ENCODE measurements around the gene HGS. TPM values are rescaled to one million over a fixed set of nuclear protein-coding genes. Genes with fewer than 3 reads are reported as not detected.

HGS gene
- total and polyA plus RNA-seq, 2 of the 13 experiments (the other 11 are each of a cell fraction or from before 2014, with no cell fraction given), result 73.3 to 78.1 TPM

GRCh38 chr17:81683584-81684441 lies at the start of gene HGS, which contains the start of gene ARL16 (continued):
- TF ChIP-seq THAP9 (CRISPR knock-in tag; IDR thresholded peaks at IDR 0.05; ENCODE audit: borderline replicate concordance) (peak; percentile 35; the same call in 1 of the 2 replicates), NR2C2 (CRISPR knock-in tag; IDR thresholded peaks at IDR 0.05; ENCODE audit: borderline replicate concordance) (peak; percentile 87), E2F5 (CRISPR knock-in tag; conservative IDR thresholded peaks at IDR 0.05) (peak; percentile 54; the same call in 1 of the 2 replicates), CREB3 (CRISPR knock-in tag; IDR thresholded peaks at IDR 0.05) (peak; percentile 76; the same call in 1 of the 2 replicates), DMAP1 (CRISPR knock-in tag; IDR thresholded peaks at IDR 0.05) (peak; percentile 46; the same call in 1 of the 2 replicates), SUZ12 (IDR thresholded peaks at IDR 0.05; ENCODE audit: low read depth, low read length) (no peak), MTA3 (CRISPR knock-in tag; IDR thresholded peaks at IDR 0.05) (no peak), ZNF562 (CRISPR knock-in tag; IDR thresholded peaks at IDR 0.05; ENCODE audit: borderline replicate concordance) (no peak), ATF7 (IDR thresholded peaks at IDR 0.05) (no peak), ATF7 (CRISPR knock-in tag; IDR thresholded peaks at IDR 0.05) (no peak), ZNF335 (CRISPR knock-in tag; IDR thresholded peaks at IDR 0.05) (0 out of 2 replicates have a peak, but pooled peaks have one; percentile 24), HNF1A (IDR thresholded peaks at IDR 0.05; ENCODE audit: low read depth) (no peak), HNF1A (CRISPR knock-in tag; IDR thresholded peaks at IDR 0.05; ENCODE audit: borderline replicate concordance) (peak; percentile 75; the same call in 1 of the 2 replicates), RFXAP (CRISPR knock-in tag; IDR thresholded peaks at IDR 0.05; ENCODE audit: borderline replicate concordance) (peak; percentile 68), ZNF263 (CRISPR knock-in tag; IDR thresholded peaks at IDR 0.05) (peak; percentile 51), ZNF460 (CRISPR knock-in tag; IDR thresholded peaks at IDR 0.05; ENCODE audit: borderline replicate concordance) (no peak), GATAD1 (CRISPR knock-in tag; IDR thresholded peaks at IDR 0.05) (peak; percentile 95), FOXA3 (CRISPR knock-in tag; IDR thresholded peaks at IDR 0.05) (peak; percentile 49)
